Activated T-helper 9 cell treated with anti-CD3 and anti-CD28 coated beads, Interleukin-2, amount 50 U/mL, for 16 hours (primary cell): ENCODE data around the gene MRPL14.

ENCODE experiments used
- DNase-seq: peaks from one replicate; pipeline ENCODE4 v3.0.0-alpha.2; 2020; ENCODE audit warnings: low read depth

MRPL14 gene

DNA sequence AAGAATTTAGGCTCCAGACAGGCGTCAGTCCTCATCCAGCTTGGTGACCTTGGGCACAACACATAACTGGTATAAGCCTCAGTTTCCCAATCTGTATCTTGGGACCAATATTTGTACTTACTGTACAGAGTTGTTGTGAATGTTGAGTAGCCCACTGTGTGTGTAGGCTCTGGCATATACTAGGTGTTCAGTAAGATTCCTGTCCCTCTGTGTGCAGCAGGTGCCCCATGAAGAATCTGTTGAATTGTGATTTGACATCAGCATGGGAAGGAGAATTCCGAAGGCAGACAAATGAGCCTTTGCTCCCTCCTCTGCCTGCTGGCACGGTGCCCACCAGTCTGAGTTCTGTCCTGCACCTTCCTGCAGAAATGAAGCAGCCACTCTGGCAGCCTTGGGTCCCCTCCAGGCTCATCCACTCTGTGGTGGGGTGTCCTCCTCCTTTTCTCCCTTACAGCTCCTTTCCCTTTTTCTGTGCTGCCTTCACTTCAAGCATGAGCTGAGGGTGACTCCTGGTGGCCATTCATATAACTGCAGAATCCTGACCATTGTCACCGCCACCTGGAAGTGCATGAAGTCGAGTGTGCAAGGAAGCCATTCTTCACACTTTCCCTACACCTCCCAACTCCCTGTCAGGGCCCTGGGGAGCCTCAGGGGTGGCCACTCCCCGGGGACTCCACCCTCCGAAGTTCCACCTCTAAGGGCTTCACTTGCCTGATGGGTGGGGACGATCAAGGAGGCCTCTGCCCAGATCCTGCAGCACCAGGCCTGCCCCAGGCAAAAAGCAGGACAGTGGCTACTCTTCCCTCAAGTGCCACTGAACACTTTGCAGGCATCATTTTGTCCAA is 48.2 kb downstream of the MRPL14 start:
- DNase-seq, result peak; percentile 46

- DNase-seq, result no peak
Measured at GRCh38 chr6:44078219-44078826, 48.9 kb downstream of the MRPL14 start.

DNA sequence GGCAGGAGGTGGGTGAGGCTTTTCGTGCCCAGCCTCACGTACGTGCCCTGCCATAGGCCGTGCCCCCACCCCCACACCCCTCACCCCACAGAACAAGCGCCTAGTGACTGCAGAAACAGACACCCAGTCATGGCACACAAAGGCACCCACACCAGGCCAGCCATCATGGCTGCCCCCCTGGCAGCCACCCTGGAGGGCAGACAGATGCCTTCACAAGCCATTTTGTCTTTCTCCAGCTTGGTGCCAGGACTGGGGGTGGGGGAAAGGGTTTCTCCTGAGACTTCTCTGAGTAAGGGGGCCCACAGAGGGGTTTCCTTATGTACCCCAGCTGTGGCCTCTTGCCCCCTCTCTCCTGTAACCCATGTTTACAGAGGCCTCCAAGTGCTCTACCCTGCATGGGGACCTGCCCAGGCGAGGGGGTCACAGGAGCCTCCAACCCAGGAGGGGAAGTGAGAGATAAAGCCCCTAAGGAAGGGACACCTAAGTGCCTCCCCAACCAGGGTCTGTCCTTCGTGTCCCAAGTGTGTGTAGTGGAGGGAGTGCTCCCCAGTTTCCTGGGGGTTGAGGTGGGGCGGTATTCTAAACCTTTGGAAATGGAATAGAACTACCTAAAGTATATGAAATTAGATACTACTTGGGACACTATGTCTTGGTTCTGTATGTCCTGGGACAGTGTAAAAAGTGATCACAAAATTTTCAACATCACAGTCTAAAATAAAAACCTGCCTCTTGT is 49.9 kb downstream of the MRPL14 start:
- no peak for DNase-seq

DNA sequence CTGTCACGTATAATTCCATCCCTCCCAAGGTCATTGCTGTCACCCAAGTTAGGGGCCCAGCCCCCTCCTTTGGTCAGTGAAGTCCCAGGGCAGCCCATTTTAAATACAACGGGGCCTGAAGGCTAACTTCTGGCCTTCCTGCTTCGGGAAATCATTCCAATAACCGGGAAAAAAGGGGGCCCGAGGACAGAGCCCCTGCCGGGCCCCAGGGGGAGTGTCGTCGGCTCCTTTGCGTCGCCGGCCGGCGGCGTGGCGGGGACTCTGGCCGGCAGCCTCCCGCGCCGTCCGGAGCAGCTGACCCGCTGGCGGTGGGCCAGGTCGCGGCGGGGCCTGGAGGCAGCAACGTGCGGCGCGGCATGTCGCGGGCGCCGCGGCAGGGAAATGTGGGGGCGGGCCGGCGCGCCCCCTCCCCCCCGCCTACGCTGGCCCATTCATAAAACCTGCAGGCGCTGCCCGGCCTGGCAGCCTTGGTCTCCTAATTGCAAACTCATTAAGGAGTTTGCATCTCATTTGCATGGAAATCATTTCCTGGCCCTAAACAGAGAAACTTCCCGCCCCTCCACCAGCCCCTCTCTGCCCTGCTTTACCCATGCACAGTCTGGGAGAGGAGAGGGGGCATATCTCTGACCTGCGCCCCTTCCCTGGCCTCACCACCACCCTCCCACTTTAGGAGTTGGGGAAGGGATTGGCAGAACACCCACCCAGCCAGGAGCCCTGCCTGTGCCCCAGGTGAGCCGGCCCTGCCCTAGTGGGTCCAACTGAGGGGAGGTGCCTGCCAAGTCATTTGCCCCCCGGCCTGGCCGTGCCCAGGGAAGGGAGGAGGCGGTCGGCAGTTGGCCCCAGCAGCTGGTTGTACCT is 50.7 kb downstream of the MRPL14 start:
- DNase-seq, result no peak

DNA sequence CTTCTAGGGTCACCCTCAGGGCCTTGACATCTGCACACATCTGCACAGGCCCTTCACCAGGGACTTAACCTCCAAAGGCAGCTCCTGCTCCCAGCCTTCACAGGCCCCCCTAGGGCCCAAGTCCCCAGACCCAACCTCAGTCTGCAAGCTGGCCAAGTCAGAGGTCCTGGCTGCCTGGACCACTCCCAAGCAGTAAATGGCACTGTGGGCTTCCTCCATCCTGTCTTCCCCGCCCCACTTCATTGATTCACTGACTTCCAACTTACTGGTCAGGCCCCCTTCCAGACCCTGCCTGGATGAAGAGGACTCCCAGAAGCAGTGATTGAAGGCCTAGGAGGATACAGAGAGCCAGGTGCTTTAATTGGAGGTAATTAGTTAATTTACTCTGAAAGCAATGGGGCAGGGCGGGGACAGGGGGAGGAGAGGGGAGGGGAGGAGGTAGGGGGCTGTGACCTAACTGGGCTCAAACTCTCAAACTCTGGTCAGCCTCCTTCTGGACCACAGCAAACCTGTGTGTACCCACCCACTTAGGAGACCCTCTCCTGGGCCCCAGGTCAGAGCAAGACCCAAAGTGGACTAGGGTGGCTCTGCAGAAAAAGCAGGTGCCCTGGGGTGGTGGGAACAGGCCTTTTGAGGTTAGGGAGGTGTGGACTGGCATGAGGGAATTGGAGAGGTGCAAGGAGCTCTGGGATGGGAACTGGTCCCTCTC is 51.5 kb downstream of the MRPL14 start:
- DNase-seq, result no peak

- DNase-seq, result no peak
Measured at GRCh38 chr6:44074813-44075646, 52.2 kb downstream of the MRPL14 start.

GRCh38 chr6:44074439-44074812 is 52.8 kb downstream of the MRPL14 start:
- peak; percentile 57 for DNase-seq

DNA sequence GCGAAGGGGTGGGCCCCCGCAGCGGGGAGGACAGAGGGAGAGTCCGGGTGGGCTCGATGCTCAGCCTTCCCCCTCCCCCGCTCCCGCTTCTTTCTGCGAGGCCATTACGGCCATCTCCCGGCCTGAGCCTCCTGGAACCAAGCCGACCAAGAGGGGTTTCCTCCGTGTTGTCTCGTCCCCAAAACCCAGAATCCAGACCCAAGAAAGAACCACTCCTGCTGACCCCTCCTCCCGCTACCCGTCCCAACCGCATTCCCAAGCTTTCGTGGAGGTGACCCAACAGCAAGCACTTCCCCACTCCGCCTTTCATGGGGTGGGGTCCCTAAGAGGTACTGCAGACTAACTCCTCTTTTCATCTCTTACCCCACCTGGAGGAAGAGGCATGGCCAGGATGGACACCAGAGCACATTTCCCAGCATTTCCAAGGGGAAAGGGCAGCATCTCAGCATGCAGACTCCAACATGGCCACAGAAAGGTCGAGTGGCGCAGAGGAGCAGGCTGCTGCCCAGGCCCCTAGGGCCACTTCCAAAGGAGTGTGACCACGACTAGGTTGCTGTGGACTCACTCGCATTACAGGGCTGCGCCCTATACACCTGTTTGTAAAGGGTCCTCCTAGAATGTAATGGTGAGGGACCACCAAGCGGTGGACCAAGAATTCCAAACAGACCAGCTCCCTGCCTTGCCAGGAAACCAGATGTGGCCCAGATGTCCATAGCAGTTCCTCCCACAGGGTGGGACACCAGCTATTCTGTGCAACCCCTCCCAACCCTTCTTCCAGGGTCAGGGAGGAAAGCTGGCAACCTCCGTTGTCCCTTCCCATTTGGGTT is 53.4 kb downstream of the MRPL14 start:
- no peak for DNase-seq

GRCh38 chr6:44072959-44073611 is 54.2 kb downstream of the MRPL14 start:
- peak; percentile 61 for DNase-seq

DNA sequence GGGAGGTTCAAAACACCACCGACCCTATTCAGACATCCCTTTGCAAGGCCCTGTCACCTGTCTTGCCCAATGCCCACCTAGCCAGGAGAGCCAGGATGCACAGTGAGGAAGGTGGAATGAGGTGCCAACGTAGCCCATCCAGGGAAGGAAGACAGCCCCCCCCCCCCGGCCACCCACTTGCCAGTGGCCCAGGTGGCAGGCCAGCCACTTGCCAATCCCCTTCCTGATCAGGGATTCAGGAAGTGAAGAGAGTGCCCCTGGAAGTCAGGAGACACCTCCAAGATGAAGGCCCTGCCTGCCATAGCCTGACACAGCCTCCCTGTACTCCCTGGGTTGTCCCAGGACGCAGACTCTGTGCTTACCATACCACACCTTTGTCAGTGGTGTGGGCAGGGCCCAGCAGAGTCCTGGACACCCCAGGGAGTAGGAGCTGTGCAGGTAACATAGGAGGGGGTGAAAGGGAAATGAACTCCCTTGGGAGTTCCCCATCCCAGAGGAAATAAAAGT is 54.7 kb downstream of the MRPL14 start:
- no peak for DNase-seq

DNA sequence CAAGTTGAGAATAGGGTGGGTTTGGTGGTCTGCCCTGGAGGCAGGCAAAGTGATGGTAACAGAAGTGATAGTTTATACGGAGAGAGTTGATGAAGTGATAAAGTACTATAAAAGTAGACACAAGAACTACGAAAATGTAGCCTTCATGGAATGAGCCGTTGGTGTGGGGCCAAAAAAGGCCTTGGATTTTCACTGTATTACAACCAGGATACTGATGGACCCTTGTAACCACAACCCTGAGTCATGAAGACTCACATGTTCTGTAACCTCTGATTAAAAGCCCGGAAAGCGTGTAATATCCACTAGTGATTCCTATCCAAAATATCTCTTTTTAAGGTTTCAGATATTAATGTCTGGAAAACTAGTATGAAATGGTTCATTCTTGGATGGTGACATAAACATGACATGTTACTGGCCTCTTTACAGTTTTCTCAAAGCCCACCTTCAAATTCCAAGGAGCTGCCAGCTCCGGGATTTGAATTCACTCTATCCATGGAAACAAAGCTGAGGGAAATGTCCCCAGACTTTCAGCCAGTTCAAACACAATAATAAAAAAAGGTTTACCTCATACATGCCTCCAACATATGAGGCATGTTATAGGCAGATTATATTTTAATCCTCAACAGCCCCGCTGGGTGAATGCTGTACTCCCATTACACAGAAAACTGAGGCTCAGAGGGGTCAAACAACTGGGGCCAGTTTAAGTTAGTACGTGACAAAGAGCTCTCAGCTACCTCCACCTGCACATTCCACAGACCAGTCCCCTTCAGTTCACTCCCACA is 55.4 kb downstream of the MRPL14 start:
- no peak for DNase-seq

DNA sequence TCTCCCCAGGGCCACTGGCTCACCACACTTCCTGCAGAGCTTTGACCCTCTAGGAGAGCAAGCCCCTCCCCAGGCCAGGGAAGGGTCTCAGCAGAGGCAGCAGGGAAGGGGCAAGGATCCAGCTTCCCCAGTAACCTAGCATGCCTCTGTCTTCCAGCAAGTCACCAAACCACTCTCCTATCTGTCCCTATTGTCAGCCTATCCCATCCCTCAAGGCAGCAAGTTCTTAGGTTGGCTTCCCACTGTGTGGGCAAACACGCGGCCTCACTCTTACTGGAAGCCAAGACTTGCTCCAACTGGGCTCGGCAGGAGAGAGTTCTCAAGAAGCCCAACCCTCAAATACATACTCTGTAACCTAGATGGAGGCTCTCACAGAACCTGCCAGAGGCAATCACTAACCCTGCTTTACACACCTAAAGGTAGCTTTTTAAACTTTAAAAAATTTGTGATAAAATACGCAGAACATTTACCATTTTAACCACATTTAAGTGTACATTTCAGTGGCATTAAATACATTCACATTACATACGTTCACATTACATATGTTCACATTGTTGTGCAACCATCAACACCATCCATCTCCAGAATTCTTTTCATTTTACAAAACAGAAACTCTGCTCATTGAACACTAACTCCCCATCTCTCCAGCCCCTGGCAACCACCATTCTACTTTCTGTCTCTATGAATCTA is 58.5 kb downstream of the MRPL14 start:
- no peak for DNase-seq

DNA sequence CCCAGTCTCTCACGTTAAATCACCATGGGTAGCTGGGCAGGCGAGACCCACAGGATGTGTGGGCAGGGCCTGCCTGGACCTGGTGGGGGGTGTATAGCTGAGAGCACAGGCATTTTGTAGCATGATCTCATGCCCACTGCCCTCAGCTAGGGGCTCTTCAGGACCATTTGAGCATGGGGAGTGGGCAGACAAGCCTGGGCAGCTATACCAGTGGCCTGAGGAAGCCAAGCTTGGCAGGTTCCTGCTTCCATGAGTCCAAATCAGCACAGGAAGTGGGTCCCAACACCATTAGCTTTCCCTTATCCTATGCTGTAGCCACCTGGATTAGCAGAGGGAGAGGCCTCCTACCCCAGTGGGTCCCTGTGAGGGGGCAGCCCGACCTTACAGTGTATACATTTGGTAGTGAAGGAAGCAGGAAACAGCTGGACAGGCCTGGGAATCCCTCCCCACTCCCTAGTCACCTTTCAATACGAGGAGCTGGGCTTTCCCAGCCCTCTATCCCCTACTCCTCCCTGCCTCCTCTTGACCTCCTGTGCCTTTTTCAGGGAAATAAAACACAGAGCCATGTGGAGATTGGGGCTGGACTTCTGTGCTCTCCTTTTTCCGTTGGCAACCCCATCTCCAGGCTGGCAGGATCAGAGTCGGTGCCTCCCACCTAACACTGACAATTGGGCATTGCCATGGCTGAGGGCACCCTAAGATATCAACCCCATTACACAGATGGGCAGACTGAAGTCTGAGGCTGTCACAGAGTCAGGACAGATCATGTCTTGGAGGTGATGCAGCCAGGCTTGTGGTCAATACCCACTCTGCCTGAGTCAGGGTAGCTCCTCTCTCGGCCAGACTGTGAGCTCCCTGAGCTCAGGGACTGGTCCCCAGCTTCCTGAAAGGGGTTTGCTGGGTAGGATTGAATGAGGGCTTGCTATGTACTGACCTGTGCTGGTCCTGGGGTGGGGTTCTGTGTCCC is 59.8 kb downstream of the MRPL14 start:
- DNase-seq, result no peak

DNA sequence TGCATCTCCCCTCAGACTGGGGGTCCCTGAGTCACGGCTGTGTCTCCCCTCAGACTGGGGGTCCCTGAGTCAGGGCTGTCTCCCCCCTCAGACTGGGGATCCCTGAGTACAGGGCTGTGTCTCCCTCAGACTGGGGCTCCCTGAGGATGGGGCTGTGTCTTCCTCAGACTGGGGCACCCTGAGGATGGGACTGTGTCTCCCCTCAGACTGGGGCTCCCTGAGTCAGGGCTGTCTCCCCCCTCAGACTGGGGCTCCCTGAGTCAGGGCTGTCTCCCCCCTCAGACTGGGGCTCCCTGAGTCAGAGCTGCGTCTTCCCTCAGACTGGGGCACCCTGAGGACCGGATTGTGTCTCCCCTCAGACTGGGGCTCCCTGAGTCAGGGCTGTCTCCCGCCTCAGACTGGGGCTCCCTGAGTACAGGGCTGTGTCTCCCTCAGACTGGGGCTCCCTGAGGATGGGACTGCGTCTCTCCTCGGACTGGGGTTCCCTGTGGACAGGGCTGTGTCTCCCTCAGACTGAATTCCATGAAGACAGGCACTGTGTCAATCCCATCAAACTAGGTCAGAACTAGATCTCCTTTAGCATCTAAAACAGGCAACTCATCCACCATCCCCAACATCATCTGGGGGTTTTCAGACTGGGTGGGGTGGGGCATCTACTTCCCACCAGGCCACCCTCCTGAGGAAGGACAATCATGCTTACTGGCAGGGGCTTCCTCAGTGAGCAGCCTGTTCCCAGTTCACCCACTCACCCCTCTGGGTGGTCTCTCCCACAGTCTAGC is 60.7 kb downstream of the MRPL14 start:
- DNase-seq, result no peak

- DNase-seq, result no peak
Measured at GRCh38 chr6:44065443-44066140, 61.7 kb downstream of the MRPL14 start.
